ENCODE results near the gene PRDM16. TPM values are rescaled to one million over a fixed set of nuclear protein-coding genes. Genes with fewer than 3 reads are reported as not detected.

The PRDM16 gene
- total and polyA plus RNA-seq, 5 experiments from 2014 or later = not detected

- Mint-ChIP-seq H3K4me3 (no peak overlapping the region), H3K27ac (no peak overlapping the region), H3K9me3 (no peaks in the 10 kb centered on the region), H3K27me3 (peaks cover 4 to 47% (median 12%) of the 10 kb centered on the region in 5 donors), H3K4me1 (peaks cover 0 to 2% (median 0%) of the 10 kb centered on the region in 4 donors), H3K36me3 (no peaks in the 10 kb centered on the region)
- no peak for ATAC-seq
- no peak for DNase-seq
- POLR2A ChIA-PET = no interaction called here
Measured at GRCh38 chr1:3351449-3352298, 282.7 kb downstream of the PRDM16 start.

DNA sequence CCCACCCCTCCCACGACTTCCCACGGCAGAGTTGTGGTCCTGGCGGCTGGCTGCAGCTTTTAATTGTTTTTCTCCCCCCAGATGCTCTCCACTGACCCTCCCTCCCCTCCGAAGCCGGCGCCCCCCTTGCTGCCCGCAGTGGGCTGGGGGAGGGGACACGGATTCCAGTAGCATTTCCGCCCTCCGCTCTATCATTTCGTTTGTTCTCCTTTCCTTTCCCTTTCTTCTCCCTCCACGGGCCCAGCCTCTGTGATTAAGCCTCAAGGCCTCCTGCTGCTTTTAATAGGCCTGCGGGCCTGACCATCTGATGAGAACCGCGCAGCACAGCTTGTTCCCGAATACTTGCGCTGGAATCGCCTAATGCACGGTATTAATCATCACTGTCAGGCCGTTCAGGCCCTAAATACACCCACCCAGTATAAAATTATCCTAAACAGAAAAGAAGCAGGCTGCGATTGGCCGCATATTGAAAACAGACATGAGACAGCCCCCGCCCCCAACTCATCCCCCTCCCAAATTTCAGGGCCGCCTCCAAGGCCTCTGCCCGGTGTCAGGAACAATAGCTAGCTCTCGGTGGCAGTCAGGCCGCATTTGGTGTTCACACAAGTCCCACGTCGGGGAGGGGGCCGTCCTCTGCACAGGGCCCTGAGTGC, 283.4 kb downstream of the PRDM16 start:
- Mint-ChIP-seq H3K4me1 (peaks cover 0 to 2% (median 0%) of the 10 kb centered on the region in 4 donors), H3K36me3 (no peaks in the 10 kb centered on the region), H3K27me3 (peaks cover 4 to 45% (median 9%) of the 10 kb centered on the region in 5 donors), H3K9me3 (no peaks in the 10 kb centered on the region), H3K27ac (no peak overlapping the region), H3K4me3 (no peak overlapping the region)
- DNase-seq (no peak), ATAC-seq (no peak)
- POLR2A ChIA-PET = interaction anchor here (0.7 kb wide), 1 partner anchor 223 kb away, joined by 3 read pairs; no protein-coding TSS in a partner anchor

DNA sequence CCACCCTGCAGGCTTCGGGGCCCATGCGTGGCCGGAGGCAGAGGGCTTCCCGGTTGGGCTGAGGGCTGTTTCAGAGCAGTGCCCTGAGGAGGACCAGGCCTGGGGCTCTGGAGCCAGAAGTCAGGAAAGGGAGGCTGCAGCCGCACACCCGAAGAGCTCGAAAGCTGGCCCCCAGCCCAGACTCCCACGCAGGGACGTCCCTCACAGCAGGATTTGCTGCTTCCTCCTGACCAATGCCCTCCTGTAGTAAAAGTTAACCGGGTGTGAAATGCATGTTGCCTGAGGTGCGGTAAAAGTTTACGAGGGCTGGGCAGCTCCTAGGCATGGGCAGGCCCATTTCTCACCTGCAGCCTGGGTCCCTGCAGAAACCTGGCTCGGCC, 283.9 kb downstream of the PRDM16 start:
- Mint-ChIP-seq H3K4me3 (no peak overlapping the region), H3K9me3 (no peaks in the 10 kb centered on the region), H3K4me1 (peaks cover 0 to 2% (median 0%) of the 10 kb centered on the region in 4 donors), H3K27ac (no peak overlapping the region), H3K36me3 (no peaks in the 10 kb centered on the region), H3K27me3 (peaks cover 4 to 49% (median 9%) of the 10 kb centered on the region in 5 donors)
- ATAC-seq (no peak), DNase-seq (no peak)
- POLR2A ChIA-PET = interaction anchor here (0.7 kb wide), 1 partner anchor 222 kb away, joined by 3 read pairs; no protein-coding TSS in a partner anchor

DNA sequence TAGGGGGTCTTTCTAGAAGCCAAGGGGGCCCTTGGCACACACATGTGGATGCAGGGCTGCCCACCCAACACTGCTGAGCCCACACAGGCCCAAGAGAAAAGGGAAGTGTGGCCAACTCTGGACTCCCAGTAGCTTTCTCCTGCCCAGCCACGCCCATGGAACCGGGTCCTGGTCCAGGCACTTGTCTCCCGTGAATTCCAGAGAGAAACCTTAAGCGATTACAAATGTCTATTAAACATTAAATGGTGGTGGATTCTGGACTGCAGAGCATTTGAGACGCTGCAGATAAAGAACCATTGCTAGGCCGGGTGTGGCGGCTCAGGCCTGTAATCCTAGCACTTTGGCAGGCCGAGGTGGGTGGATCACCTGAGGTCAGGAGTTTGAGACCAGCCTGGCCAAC, 284.9 kb downstream of the PRDM16 start:
- Mint-ChIP-seq H3K27me3 (peaks cover 4 to 49% (median 9%) of the 10 kb centered on the region in 5 donors), H3K4me1 (peaks cover 0 to 2% (median 0%) of the 10 kb centered on the region in 4 donors), H3K27ac (no peak overlapping the region), H3K4me3 (no peak overlapping the region), H3K9me3 (no peaks in the 10 kb centered on the region), H3K36me3 (no peaks in the 10 kb centered on the region)
- POLR2A ChIA-PET = interaction anchor here (0.7 kb wide), 1 partner anchor 927 kb away, joined by 3 read pairs; no protein-coding TSS in a partner anchor
- ATAC-seq (no peak), DNase-seq (no peak)

- H3K9me3 Mint-ChIP-seq = no peaks in the 10 kb centered on the region
- H3K4me1 Mint-ChIP-seq = peaks cover 0 to 2% (median 0%) of the 10 kb centered on the region in 4 donors
- H3K36me3 Mint-ChIP-seq = no peaks in the 10 kb centered on the region
- H3K4me3 Mint-ChIP-seq = no peak overlapping the region
- POLR2A ChIA-PET = no interaction called here
- no peak for ATAC-seq
- peaks cover 4 to 46% (median 7%) of the 10 kb centered on the region in 5 donors for H3K27me3 Mint-ChIP-seq
- no peak overlapping the region for H3K27ac Mint-ChIP-seq
- DNase-seq = no peak
Measured at GRCh38 chr1:3355089-3355488, 286.1 kb downstream of the PRDM16 start.

DNA sequence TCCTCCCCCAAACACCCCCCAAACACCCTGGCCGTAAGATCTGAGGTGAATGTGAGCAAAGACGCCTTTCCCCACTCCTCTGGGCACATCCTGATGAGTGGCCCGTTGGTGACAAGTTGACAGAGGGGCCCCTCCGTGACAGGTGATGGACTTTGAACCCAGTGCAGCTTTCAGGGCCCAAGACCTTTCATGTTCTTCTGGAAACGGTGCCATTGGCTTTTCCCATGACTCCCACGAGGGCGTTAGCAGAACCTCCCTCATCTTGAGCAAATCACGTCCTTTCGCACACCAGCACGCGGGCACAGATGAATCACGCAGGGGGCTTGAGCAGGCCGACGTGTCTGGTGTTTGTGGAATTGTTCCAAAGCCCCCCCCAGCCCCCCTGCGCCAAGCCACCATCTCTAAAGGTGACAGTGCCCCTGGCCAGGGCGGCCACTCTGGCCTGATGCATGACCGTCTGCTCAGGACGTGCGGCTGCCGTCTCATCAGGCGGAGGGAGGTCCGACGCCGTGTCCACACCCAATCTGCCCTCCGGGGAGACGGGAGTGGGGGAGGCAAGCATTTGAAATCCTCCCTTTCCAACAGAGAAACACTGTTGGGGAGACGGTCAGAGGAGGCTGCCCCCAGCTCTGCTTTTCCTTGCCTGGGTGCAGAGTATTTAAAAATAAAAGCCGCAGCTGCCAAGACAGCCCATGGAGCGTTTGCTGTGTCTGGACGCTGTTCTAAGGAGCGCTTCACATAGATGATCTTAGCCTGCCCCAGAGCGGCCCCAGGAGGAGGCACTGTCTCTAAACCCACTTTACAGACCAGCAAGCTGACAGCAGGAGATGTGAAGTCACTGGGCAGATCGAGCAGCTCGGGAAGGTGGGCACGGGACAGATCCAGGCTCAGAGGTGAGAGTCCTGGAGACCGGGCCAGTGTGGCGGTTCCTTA, 287.2 kb downstream of the PRDM16 start:
- Mint-ChIP-seq H3K4me3 (no peak overlapping the region), H3K9me3 (no peaks in the 10 kb centered on the region), H3K27me3 (peaks cover 4 to 39% (median 7%) of the 10 kb centered on the region in 5 donors), H3K27ac (no peak overlapping the region), H3K4me1 (peaks cover 0 to 2% (median 0%) of the 10 kb centered on the region in 4 donors), H3K36me3 (no peaks in the 10 kb centered on the region)
- DNase-seq (no peak), ATAC-seq (no peak)
- POLR2A ChIA-PET = no interaction called here

DNA sequence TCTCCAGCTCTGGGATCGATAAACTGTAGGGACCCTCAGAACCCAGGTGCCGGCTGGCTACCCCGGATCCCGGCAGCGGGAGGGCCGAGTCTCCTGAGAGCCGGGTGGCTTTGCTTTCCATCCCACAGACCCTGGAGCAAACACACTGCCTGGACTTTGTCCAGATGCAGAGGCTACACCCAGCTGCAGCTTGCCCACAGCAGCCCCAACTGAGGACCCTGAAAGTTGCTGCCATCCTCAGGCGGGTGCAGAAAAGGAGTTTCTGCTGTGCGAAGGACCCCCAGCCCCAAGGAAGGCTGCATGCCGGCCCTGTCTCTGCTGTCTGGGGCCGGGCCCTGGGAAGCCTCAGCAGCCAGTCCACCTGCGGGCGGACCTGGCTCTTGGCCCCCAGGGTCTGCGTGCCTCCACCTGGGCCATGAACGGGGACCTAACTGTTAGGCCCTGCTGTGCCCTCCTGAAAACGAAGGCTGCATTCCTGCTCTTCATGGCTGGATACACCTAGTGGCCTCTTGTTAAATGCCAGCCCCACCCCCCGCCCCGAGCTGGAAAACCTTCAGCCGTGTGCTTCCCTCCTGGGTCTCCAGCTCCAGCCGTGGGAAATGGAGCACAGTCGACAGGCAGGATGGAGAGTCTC, 287.9 kb downstream of the PRDM16 start:
- H3K36me3 Mint-ChIP-seq = no peaks in the 10 kb centered on the region
- peaks cover 0 to 2% (median 0%) of the 10 kb centered on the region in 4 donors for H3K4me1 Mint-ChIP-seq
- ATAC-seq (no peak), DNase-seq (no peak)
- H3K9me3 Mint-ChIP-seq = no peaks in the 10 kb centered on the region
- POLR2A ChIA-PET = no interaction called here
- peaks cover 7 to 36% (median 10%) of the 10 kb centered on the region in 5 donors for H3K27me3 Mint-ChIP-seq
- no peak overlapping the region for H3K27ac Mint-ChIP-seq
- H3K4me3 Mint-ChIP-seq = no peak overlapping the region

DNA sequence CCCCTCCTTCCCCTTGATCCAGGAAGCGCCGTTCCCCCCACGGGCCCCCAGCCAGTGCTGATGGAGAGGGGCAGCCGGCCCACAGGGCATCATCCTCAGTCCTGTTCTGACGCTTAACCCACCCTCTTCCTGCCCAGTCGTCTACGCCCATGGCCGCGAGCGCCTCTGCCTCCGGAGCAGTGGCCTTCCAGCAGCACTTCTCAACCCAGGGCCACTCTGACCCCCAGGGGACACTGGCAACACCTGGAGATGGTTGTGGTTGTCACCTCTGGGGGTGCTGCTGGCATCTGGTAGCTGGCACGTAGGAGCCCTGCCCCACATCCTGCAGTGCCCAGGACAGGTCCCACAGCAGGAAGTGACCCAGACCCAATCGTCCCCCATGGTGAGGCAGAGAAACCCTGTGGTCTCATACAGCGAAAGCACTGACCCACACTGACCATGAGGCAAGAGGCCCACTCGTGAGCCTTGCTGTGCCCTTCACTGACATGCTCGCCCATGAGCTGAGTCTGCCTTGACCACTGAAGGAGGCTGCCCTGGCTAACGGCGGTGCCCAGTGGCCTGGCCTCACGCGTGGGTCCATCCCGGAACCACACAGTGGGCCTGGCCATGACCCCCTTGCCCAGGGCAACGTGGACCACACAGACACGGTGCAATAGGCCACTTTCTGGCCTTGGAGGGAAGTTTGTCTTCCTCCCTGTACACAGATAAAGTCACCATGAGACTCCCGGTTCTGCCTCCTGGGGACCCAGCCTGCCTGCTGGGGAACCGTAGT, 288.7 kb downstream of the PRDM16 start:
- Mint-ChIP-seq H3K36me3 (no peaks in the 10 kb centered on the region), H3K4me3 (no peak overlapping the region), H3K27me3 (peaks cover 4 to 32% (median 10%) of the 10 kb centered on the region in 5 donors), H3K4me1 (no peaks in the 10 kb centered on the region), H3K27ac (no peak overlapping the region), H3K9me3 (no peaks in the 10 kb centered on the region)
- POLR2A ChIA-PET = no interaction called here
- no peak for DNase-seq
- no peak for ATAC-seq

DNA sequence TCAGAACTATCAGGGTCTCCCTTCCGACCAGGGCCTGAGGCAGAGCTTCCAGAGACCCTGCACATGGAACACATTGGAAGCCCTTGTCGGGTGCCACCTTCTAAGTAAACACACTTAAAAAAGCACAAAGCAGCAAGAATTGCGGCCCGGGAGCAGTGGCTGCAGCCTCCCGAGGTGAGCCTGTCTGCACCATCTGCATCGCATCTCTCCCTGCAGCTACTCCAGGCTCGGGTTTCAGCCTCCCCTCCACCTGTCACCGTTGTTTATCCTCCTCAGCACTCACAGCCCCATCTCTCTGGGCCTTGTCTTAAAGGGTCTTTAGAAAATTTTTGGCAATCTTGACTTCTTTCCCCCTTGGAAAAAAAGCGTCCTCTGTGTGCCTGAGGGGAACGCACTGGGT, 290.3 kb downstream of the PRDM16 start:
- DNase-seq (no peak), ATAC-seq (no peak)
- Mint-ChIP-seq H3K4me1 (no peaks in the 10 kb centered on the region), H3K4me3 (no peak overlapping the region), H3K27ac (no peak overlapping the region), H3K27me3 (peaks cover 4 to 35% (median 12%) of the 10 kb centered on the region in 5 donors), H3K36me3 (no peaks in the 10 kb centered on the region), H3K9me3 (no peaks in the 10 kb centered on the region)
- POLR2A ChIA-PET = no interaction called here

GRCh38 chr1:3359756-3360440, 290.9 kb downstream of the PRDM16 start:
- H3K27ac Mint-ChIP-seq = no peak overlapping the region
- no peaks in the 10 kb centered on the region for H3K4me1 Mint-ChIP-seq
- no peak overlapping the region for H3K4me3 Mint-ChIP-seq
- no peaks in the 10 kb centered on the region for H3K36me3 Mint-ChIP-seq
- H3K9me3 Mint-ChIP-seq = no peaks in the 10 kb centered on the region
- peaks cover 0 to 31% (median 12%) of the 10 kb centered on the region in 5 donors for H3K27me3 Mint-ChIP-seq
- DNase-seq = no peak
- POLR2A ChIA-PET = no interaction called here
- ATAC-seq = no peak

DNA sequence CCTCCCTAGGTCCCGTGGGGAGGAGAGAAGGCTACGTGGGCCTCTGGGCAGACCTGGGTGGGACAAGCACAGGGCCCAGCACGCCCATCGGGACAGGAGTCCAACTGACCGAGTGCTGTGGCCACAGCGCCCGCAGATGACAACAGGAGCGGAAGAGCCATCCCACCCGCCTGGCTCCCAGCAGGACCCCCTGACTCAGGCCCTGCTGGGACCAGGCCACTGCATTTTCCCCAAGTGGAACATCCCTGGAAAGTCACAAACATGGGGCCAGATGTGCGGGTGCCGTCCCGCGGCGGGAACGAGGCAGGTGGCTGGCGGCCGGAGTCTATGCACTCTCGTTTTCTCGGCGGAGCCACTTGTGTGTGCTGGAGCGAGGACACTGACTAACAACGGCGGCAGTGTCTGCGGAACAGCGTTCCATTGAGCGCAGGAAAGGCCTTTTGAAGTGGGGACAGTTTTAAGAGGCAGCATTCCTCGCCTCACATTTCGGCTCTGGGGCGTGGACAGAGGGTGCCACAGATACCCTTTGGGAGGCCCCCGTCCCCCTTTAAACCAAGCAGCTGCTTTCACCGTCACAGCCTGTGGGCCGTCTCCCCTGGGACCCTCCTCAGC, 291.7 kb downstream of the PRDM16 start:
- POLR2A ChIA-PET = no interaction called here
- no peak overlapping the region for H3K27ac Mint-ChIP-seq
- peaks cover 0 to 29% (median 10%) of the 10 kb centered on the region in 5 donors for H3K27me3 Mint-ChIP-seq
- no peaks in the 10 kb centered on the region for H3K4me1 Mint-ChIP-seq
- DNase-seq (no peak), ATAC-seq (no peak)
- no peaks in the 10 kb centered on the region for H3K9me3 Mint-ChIP-seq
- H3K36me3 Mint-ChIP-seq = no peaks in the 10 kb centered on the region
- no peak overlapping the region for H3K4me3 Mint-ChIP-seq

All from naive thymus-derived CD8-positive, alpha-beta T cell (primary cell).